ENCODE results near the gene TMEM267. TPM values are rescaled to one million over a fixed set of nuclear protein-coding genes. Genes with fewer than 3 reads are reported as not detected.

The TMEM267 gene
- total RNA-seq, 1 experiment from 2014 or later, result 17.5 TPM

GRCh38 chr5:43401827-43402226 lies 81.8 kb downstream of the TMEM267 start:
- H3K4me1 ChIP-seq (ENCODE audit: control insufficient read depth in 1 of 2, insufficient read depth in 2 of 2, low read length in 2 of 2), result no peaks in the 10 kb centered on the region
- no TSS peak for BruUV-seq (replicated peaks)
- no peaks in the 10 kb centered on the region for H3K27me3 ChIP-seq (ENCODE audit: insufficient read depth, low read length)
- no peak overlapping the region for H3K27ac ChIP-seq (ENCODE audit: low read depth, low read length)
- no peaks in the 10 kb centered on the region for H3K79me2 ChIP-seq (ENCODE audit: insufficient read depth, low read length)
- DNase-seq (ENCODE audit: low read depth, low spot score) (peak; percentile 19), ATAC-seq (peak; percentile 91)
- POLR2A ChIA-PET, result interaction anchor here (0.6 to 1.2 kb wide), 2 partner anchors 82 to 142 kb away, joined by 3 read pairs; partner anchors contain the start of gene TMEM267
- H3K9ac ChIP-seq (ENCODE audit: low read length), result no peak overlapping the region
- H4K20me1 ChIP-seq (ENCODE audit: insufficient read depth), result no peaks in the 10 kb centered on the region
- no peaks in the 10 kb centered on the region for H3K9me3 ChIP-seq (ENCODE audit: control insufficient read depth in 1 of 2, insufficient read depth in 1 of 2, low read depth in 1 of 2, low read length in 2 of 2)
- intact Hi-C loops (cut with micrococcal nuclease), result no loop called here
- no peaks in the 10 kb centered on the region for H3K9me2 ChIP-seq (ENCODE audit: insufficient read depth)
- no peak overlapping the region for H2AFZ ChIP-seq (ENCODE audit: low read depth, low read length, poor library complexity, severe bottlenecking)
- H3K4me2 ChIP-seq (ENCODE audit: low read length), result no peak overlapping the region
- CTCF ChIA-PET, result interaction anchor here (0.9 to 1.1 kb wide), 3 partner anchors 12 to 154 kb away, joined by 3 read pairs; no protein-coding TSS in a partner anchor
- no peaks in the 10 kb centered on the region for H3K36me3 ChIP-seq (ENCODE audit: control insufficient read depth in 1 of 2, insufficient read depth in 2 of 2, low read length in 2 of 2)
- no peak overlapping the region for H3K4me3 ChIP-seq (replicated peaks in 1 of 2; ENCODE audit: low read depth in 1 of 2, low read length in 2 of 2)
- TF ChIP-seq POLR2AphosphoS5 (IDR thresholded peaks at IDR 0.05; ENCODE audit: low read depth, low read length), result no peak
- no peak for TF ChIP-seq TCF7L2 (IDR thresholded peaks at IDR 0.05; ENCODE audit: borderline replicate concordance, extremely low read depth, insufficient read depth, insufficient read length)
- TF ChIP-seq ZBTB33 (IDR thresholded peaks at IDR 0.05; ENCODE audit: extremely low read depth, insufficient replicate concordance, low read length), result no peak
- peak in 2 of 3 experiments; percentile 47 to 63; a peak in 4 of 6 replicates for TF ChIP-seq CTCF (IDR thresholded peaks at IDR 0.05 in 2 of 3, conservative IDR thresholded peaks at IDR 0.05 in 1 of 3; ENCODE audit: borderline replicate concordance in 1 of 3, insufficient read depth in 1 of 3, low read depth in 2 of 3, low read length in 2 of 3)
- RAD21 ChIA-PET (ENCODE audit: low non-redundant PET in 1 of 2, low total read pairs in 2 of 2, uncharacterized antibody in 2 of 2, unreplicated experiment in 2 of 2), result interaction anchor here in 1 of 2 experiments (1.0 kb wide), 1 partner anchor 82 kb away, joined by 4 read pairs; the partner anchor contains the start of gene TMEM267

All from HCT116 (cell line).